HG02870 (cell line): ENCODE data around the gene OR3A3.

ENCODE experiments used
- ATAC-seq: cut with Tn5 transposase; IDR thresholded peaks from one replicate; pipeline ENCODE4 v1.9.1; 2021; ENCODE audit warnings: mild to moderate bottlenecking, moderate library complexity; ENCODE audit not compliant: unreplicated experiment

OR3A3 gene

DNA sequence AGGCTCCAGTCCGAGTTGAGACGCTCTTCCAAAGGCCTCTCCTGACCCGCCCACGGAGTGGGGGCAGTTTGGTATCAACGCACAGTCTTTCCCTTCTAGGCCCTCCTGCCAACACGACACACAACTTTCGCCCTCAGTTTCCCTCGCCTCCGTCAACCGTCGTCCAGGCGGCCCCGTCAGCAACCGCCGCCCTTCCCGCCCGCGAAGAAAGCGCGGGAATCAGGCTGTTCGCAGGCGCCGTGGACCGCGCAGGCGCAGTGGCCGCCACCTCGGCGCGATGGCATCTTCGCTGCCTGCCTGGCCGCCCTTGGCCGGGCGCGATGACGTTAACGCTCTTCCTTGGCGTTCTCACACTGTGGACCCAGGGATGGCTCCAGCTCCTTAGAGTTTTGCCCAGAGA is 60.4 kb downstream of the OR3A3 start, which contains the start of gene SPATA22:
TSS of gene SPATA22 (minus strand) at position 221 of the 400 bp plus-strand sequence. CDS start 2,494 bp downstream, outside the sequence.
- ATAC-seq, result no peak

- ATAC-seq, result no peak
Observed at GRCh38 chr17:3472137-3472536, 61.0 kb downstream of the OR3A3 start.
